ENCODE results near the gene AGBL4. TPM values are rescaled to one million over a fixed set of nuclear protein-coding genes. Genes with fewer than 3 reads are reported as not detected.

Gene AGBL4
- total RNA-seq: 3.3 TPM

GRCh38 chr1:50023292-50024159 is at the start of gene AGBL4:
Gene AGBL4 (minus strand): TSS chr1:50023954.

GRCh38 chr1:48776393-48777218 is 1247.1 kb downstream of the AGBL4 start, which contains the start of gene BEND5:
Gene BEND5 (minus strand): TSS chr1:48776891. CDS start chr1:48776831, 60 bp downstream.

Small RNA genes within 50 kb of the gene (small RNA-seq; reads per million reads assigned to genes)
- not detected for gene AL390023.1 (ENCODE audit: low replicate concordance)

Other genes with a start within 250 kb of the AGBL4 start
- gene ELAVL4, start 85.0 kb upstream of the AGBL4 start, total RNA-seq: 0.99 TPM